ENCODE measurements around the gene PAMR1.

The PAMR1 gene

DNA sequence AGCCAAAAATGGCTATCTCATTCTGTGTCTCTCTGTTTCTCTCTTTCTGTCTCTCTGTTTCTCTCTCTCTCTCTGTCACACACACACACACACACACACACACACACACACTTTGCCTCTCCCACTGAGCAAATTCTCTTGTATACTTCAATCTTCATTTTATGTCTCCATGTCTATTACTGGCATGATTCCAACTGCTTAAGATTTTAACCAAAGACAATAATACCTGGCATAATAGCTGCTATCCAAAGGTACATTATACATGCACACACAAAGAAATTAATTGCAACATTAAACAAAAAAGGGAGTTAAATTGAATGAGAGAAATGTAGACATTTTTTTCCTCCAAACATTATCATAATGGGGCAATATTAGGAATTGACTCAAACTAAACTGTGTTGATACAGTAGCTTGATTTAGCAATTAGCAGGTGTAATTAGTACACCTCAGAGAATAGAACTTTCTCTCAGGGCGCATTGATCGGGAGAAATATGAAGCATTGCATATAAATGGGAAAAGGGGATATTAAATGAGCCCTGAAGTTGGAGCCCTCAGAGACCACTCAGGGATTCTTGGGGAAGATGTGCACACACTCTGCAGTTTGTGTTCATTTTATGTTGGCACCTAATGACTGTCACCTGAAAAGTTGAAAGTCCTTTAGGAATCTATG is 88.7 kb downstream of the PAMR1 start:
- no peak for FAIRE-seq

GRCh38 chr11:35433588-35433987 is 91.8 kb downstream of the PAMR1 start:
- TF ChIP-seq TAF1 (IDR thresholded peaks at IDR 0.05; ENCODE audit: low read depth, low read length) (no peak), POLR2A (IDR thresholded peaks at IDR 0.05; ENCODE audit: low read depth, low read length) (no peak), POLR2AphosphoS5 (IDR thresholded peaks at IDR 0.05; ENCODE audit: low read depth, low read length) (no peak), PAX5 (IDR thresholded peaks at IDR 0.05; ENCODE audit: insufficient read depth, low read length, severe bottlenecking) (no peak), SPI1 (IDR thresholded peaks at IDR 0.05; ENCODE audit: low read depth, low read length) (no peak), POU2F2 (IDR thresholded peaks at IDR 0.05; ENCODE audit: low read depth, low read length) (no peak)
- FAIRE-seq: no peak
- DNase-seq (ENCODE audit: insufficient read length, low spot score): no peak

More for the DNA sequence above, 88.7 kb downstream of the PAMR1 start:
- TF ChIP-seq PAX5 (IDR thresholded peaks at IDR 0.05; ENCODE audit: insufficient read depth, low read length, severe bottlenecking) (no peak), POLR2A (IDR thresholded peaks at IDR 0.05; ENCODE audit: low read depth, low read length) (no peak), TAF1 (IDR thresholded peaks at IDR 0.05; ENCODE audit: low read depth, low read length) (no peak), SPI1 (IDR thresholded peaks at IDR 0.05; ENCODE audit: low read depth, low read length) (no peak), POU2F2 (IDR thresholded peaks at IDR 0.05; ENCODE audit: low read depth, low read length) (no peak), POLR2AphosphoS5 (IDR thresholded peaks at IDR 0.05; ENCODE audit: low read depth, low read length) (no peak)
- DNase-seq (ENCODE audit: insufficient read length, low spot score): no peak

DNA sequence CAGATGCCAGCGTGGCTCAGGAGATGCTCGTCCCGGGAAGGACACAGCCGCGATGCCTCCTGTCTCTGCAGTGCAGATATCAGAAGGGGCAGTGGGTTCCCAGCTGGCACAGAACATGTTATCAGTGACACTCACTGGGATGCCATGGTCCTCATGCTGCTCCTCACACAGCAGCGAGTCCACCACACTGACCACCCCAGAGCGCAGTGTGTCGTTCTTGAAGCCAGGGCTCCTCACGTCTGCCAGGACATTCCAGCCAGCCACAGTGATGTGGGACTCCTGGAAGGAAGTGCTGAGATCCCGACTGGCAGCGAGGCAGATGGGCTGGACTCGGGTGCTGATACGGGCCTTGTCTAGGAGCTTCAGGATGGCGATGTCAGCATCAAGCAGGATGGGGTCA is 93.0 kb downstream of the PAMR1 start:
- DNase-seq (ENCODE audit: insufficient read length, low spot score) (no peak), FAIRE-seq (no peak)
- TF ChIP-seq POLR2AphosphoS5 (IDR thresholded peaks at IDR 0.05; ENCODE audit: low read depth, low read length) (no peak), SPI1 (IDR thresholded peaks at IDR 0.05; ENCODE audit: low read depth, low read length) (no peak), POU2F2 (IDR thresholded peaks at IDR 0.05; ENCODE audit: low read depth, low read length) (no peak), POLR2A (IDR thresholded peaks at IDR 0.05; ENCODE audit: low read depth, low read length) (no peak), PAX5 (IDR thresholded peaks at IDR 0.05; ENCODE audit: insufficient read depth, low read length, severe bottlenecking) (no peak), TAF1 (IDR thresholded peaks at IDR 0.05; ENCODE audit: low read depth, low read length) (no peak)

GRCh38 chr11:35427071-35427470 is 98.3 kb downstream of the PAMR1 start:
- TF ChIP-seq PAX5 (IDR thresholded peaks at IDR 0.05; ENCODE audit: insufficient read depth, low read length, severe bottlenecking): no peak
- TF ChIP-seq POLR2AphosphoS5 (IDR thresholded peaks at IDR 0.05; ENCODE audit: low read depth, low read length): no peak
- TF ChIP-seq SPI1 (IDR thresholded peaks at IDR 0.05; ENCODE audit: low read depth, low read length): no peak
- TF ChIP-seq TAF1 (IDR thresholded peaks at IDR 0.05; ENCODE audit: low read depth, low read length): no peak
- no peak for TF ChIP-seq POLR2A (IDR thresholded peaks at IDR 0.05; ENCODE audit: low read depth, low read length)
- no peak for TF ChIP-seq POU2F2 (IDR thresholded peaks at IDR 0.05; ENCODE audit: low read depth, low read length)
- DNase-seq (ENCODE audit: insufficient read length, low spot score): no peak
- FAIRE-seq: no peak

DNA sequence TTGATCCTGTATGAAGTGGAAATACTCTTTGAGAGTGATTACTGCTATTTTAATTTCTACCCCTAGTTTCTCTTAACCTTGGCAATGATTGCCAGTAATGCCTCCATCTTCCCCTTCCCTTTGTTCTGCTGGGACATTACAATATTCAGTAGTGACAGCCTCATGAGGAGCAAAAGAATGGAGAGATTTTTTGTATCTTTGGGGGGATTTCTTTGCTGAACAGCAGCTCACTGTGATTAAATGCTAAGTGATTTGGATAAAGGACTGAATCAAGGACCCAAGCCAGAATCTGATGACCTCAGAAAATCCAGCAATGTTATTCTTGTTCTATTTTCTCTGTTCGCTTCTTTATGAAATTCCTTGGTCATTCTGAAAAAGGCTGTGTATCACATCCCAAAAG is 99.1 kb downstream of the PAMR1 start:
- no peak for DNase-seq (ENCODE audit: insufficient read length, low spot score)
- no peak for FAIRE-seq

GRCh38 chr11:35425603-35426212 is 99.7 kb downstream of the PAMR1 start:
- TF ChIP-seq POLR2A (IDR thresholded peaks at IDR 0.05; ENCODE audit: low read depth, low read length): no peak
- TF ChIP-seq PAX5 (IDR thresholded peaks at IDR 0.05; ENCODE audit: insufficient read depth, low read length, severe bottlenecking): no peak
- no peak for TF ChIP-seq SPI1 (IDR thresholded peaks at IDR 0.05; ENCODE audit: low read depth, low read length)
- no peak for TF ChIP-seq POU2F2 (IDR thresholded peaks at IDR 0.05; ENCODE audit: low read depth, low read length)
- TF ChIP-seq POLR2AphosphoS5 (IDR thresholded peaks at IDR 0.05; ENCODE audit: low read depth, low read length): no peak
- no peak for TF ChIP-seq TAF1 (IDR thresholded peaks at IDR 0.05; ENCODE audit: low read depth, low read length)
- FAIRE-seq (no peak), DNase-seq (ENCODE audit: insufficient read length, low spot score) (no peak)

More for the DNA sequence above, 99.1 kb downstream of the PAMR1 start:
- TF ChIP-seq POLR2A (IDR thresholded peaks at IDR 0.05; ENCODE audit: low read depth, low read length) (no peak), POLR2AphosphoS5 (IDR thresholded peaks at IDR 0.05; ENCODE audit: low read depth, low read length) (no peak), PAX5 (IDR thresholded peaks at IDR 0.05; ENCODE audit: insufficient read depth, low read length, severe bottlenecking) (no peak), TAF1 (IDR thresholded peaks at IDR 0.05; ENCODE audit: low read depth, low read length) (no peak), SPI1 (IDR thresholded peaks at IDR 0.05; ENCODE audit: low read depth, low read length) (no peak), POU2F2 (IDR thresholded peaks at IDR 0.05; ENCODE audit: low read depth, low read length) (no peak)

GRCh38 chr11:35424157-35424940 is 101.1 kb downstream of the PAMR1 start:
- TF ChIP-seq PAX5 (IDR thresholded peaks at IDR 0.05; ENCODE audit: insufficient read depth, low read length, severe bottlenecking): no peak
- no peak for TF ChIP-seq POU2F2 (IDR thresholded peaks at IDR 0.05; ENCODE audit: low read depth, low read length)
- no peak for TF ChIP-seq POLR2A (IDR thresholded peaks at IDR 0.05; ENCODE audit: low read depth, low read length)
- no peak for TF ChIP-seq POLR2AphosphoS5 (IDR thresholded peaks at IDR 0.05; ENCODE audit: low read depth, low read length)
- TF ChIP-seq TAF1 (IDR thresholded peaks at IDR 0.05; ENCODE audit: low read depth, low read length): no peak
- no peak for TF ChIP-seq SPI1 (IDR thresholded peaks at IDR 0.05; ENCODE audit: low read depth, low read length)
- FAIRE-seq (no peak), DNase-seq (ENCODE audit: insufficient read length, low spot score) (no peak)

DNA sequence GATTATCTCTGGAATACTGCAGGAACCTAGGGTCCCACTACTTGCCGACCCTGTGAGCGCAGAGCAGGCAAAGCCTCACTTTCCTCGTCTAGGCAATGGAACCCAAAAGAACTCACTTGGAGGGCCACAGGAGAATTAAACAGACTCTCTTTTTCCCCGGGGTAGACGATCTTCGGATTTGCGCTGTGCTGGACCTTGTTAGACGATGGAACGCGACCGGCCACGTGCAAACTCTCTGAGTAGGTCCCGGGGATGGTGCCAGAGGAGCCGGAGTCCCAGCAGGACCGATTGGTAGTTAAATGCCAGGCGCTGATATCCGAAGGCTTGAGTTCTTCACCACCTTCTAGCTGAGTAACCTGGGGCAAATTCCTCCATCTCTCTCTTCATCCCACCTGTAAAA is 105.0 kb downstream of the PAMR1 start:
- TF ChIP-seq POLR2A (IDR thresholded peaks at IDR 0.05; ENCODE audit: low read depth, low read length) (no peak), PAX5 (IDR thresholded peaks at IDR 0.05; ENCODE audit: insufficient read depth, low read length, severe bottlenecking) (no peak), POU2F2 (IDR thresholded peaks at IDR 0.05; ENCODE audit: low read depth, low read length) (no peak), TAF1 (IDR thresholded peaks at IDR 0.05; ENCODE audit: low read depth, low read length) (no peak), SPI1 (IDR thresholded peaks at IDR 0.05; ENCODE audit: low read depth, low read length) (no peak), POLR2AphosphoS5 (IDR thresholded peaks at IDR 0.05; ENCODE audit: low read depth, low read length) (no peak)
- FAIRE-seq (no peak), DNase-seq (ENCODE audit: insufficient read length, low spot score) (no peak)

- DNase-seq (ENCODE audit: insufficient read length, low spot score): no peak
- FAIRE-seq: no peak
- no peak for TF ChIP-seq POU2F2 (IDR thresholded peaks at IDR 0.05; ENCODE audit: low read depth, low read length)
- no peak for TF ChIP-seq POLR2AphosphoS5 (IDR thresholded peaks at IDR 0.05; ENCODE audit: low read depth, low read length)
- TF ChIP-seq PAX5 (IDR thresholded peaks at IDR 0.05; ENCODE audit: insufficient read depth, low read length, severe bottlenecking): no peak
- TF ChIP-seq TAF1 (IDR thresholded peaks at IDR 0.05; ENCODE audit: low read depth, low read length): no peak
- no peak for TF ChIP-seq SPI1 (IDR thresholded peaks at IDR 0.05; ENCODE audit: low read depth, low read length)
- TF ChIP-seq POLR2A (IDR thresholded peaks at IDR 0.05; ENCODE audit: low read depth, low read length): no peak
Observed at GRCh38 chr11:35419830-35420333, 105.5 kb downstream of the PAMR1 start.

All from GM12891 (cell line).